Measurements from ENCODE around the gene ZBED2. TPM values are rescaled to one million over a fixed set of nuclear protein-coding genes. Genes with fewer than 3 reads are reported as not detected.

Gene ZBED2
- polyA plus RNA-seq, 1 of the 3 experiments (the other 2 are of a cell fraction), result 0.76 TPM

DNA sequence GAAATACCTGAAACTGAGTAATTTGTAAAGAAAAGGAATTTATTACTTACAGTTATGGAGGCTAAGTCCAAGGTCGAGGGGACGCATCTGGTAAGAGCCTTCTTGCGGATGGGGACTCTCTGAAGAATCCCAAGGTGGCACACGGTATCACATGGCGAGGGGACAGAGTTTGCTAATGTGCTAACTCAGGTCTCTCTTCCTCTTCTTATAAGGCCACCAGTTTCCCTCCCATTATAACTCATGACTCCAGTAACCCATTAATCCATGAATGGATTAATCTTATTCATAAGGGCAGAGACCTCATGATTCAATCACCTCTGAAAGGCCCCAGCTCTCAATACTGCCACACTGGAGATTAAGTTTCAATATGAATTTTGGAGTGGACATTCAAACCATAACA is 15.7 kb downstream of the ZBED2 start:
- TF ChIP-seq ELF1 (IDR thresholded peaks at IDR 0.05) (no peak), MXI1 (IDR thresholded peaks at IDR 0.05; ENCODE audit: low read depth, low read length) (no peak), SIN3A (IDR thresholded peaks at IDR 0.05; ENCODE audit: borderline replicate concordance, low read depth, low read length) (no peak)
- TF ChIP-seq, protein P1, sequence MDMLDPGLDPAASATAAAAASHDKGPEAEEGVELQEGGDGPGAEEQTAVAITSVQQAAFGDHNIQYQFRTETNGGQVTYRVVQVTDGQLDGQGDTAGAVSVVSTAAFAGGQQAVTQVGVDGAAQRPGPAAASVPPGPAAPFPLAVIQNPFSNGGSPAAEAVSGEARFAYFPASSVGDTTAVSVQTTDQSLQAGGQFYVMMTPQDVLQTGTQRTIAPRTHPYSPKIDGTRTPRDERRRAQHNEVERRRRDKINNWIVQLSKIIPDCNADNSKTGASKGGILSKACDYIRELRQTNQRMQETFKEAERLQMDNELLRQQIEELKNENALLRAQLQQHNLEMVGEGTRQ (IDR thresholded peaks at IDR 0.05; ENCODE audit: borderline replicate concordance, low read depth, low read length), result no peak
- Histone ChIP-seq H3K79me2 (ENCODE audit: insufficient read depth) (no peaks in the 10 kb centered on the region), H3K4me1 (ENCODE audit: control insufficient read depth in 1 of 2, insufficient read depth in 2 of 2, low read depth in 1 of 2, low read length in 1 of 2) (peaks cover 0 to 20% of the 10 kb centered on the region in 2 experiments; a peak in 1 of 4 replicates), H3K36me3 (replicated peaks in 1 of 2; ENCODE audit: control insufficient read depth in 1 of 2, insufficient read depth in 2 of 2, low read length in 1 of 2) (no peaks in the 10 kb centered on the region), H3K27me3 (ENCODE audit: insufficient read depth) (no peaks in the 10 kb centered on the region), H3K9me2 (no peaks in the 10 kb centered on the region), H3K27ac (ENCODE audit: low read depth in 2 of 2, low read length in 1 of 2) (no peak overlapping the region), H3K4me2 (no peak overlapping the region), H3K9me3 (no peaks in the 10 kb centered on the region), H3K9ac (no peak overlapping the region), H3F3A (replicated peaks; ENCODE audit: insufficient read depth) (peaks cover 23% of the 10 kb centered on the region), H3K4me3 (ENCODE audit: low read depth in 2 of 2, low read length in 1 of 2) (no peak overlapping the region), H2AFZ (ENCODE audit: low read depth) (no peak overlapping the region), H4K20me1 (ENCODE audit: insufficient read depth) (no peaks in the 10 kb centered on the region)
- no peak for DNase-seq
- ChIA-PET POLR2A (no interaction called here), CTCF (no interaction called here)
- 94% methylated on average over 5 of the region's 5 CpGs for WGBS (ENCODE audit: low lambda C conversion rate)

DNA sequence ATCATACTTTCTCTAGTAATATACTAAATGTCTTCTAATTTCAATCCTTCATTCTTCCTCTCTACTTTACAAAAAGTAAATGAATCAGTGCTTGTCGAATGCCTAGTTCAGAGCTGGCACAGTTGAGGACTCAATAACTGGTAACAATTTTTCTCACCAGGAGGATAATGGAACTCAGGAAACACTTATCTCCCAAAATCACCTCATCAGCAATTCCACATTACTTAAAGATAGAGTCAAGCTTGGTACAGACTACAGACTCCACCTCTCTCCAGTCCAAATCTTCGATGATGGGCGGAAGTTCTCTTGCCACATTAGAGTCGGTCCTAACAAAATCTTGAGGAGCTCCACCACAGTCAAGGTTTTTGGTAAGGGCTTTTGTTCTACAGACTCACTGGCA is 16.3 kb downstream of the ZBED2 start:
- H3K9ac ChIP-seq, result no peak overlapping the region
- H3K36me3 ChIP-seq (replicated peaks in 1 of 2; ENCODE audit: control insufficient read depth in 1 of 2, insufficient read depth in 2 of 2, low read length in 1 of 2), result no peaks in the 10 kb centered on the region
- no peak overlapping the region for H3K4me3 ChIP-seq (ENCODE audit: low read depth in 2 of 2, low read length in 1 of 2)
- no peak for DNase-seq
- no peaks in the 10 kb centered on the region for H3K27me3 ChIP-seq (ENCODE audit: insufficient read depth)
- TF ChIP-seq PBX3 (IDR thresholded peaks at IDR 0.05) (no peak), RCOR1 (IDR thresholded peaks at IDR 0.05; ENCODE audit: low read length) (no peak), FOXJ3 (CRISPR knock-in tag; IDR thresholded peaks at IDR 0.05) (no peak), GATA2 (CRISPR knock-in tag; IDR thresholded peaks at IDR 0.05) (no peak), MAX (IDR thresholded peaks at IDR 0.05; ENCODE audit: low read depth) (no peak), SIN3A (IDR thresholded peaks at IDR 0.05; ENCODE audit: borderline replicate concordance, low read depth, low read length) (no peak), MEF2A (IDR thresholded peaks at IDR 0.05; ENCODE audit: borderline replicate concordance, low read depth) (no peak)
- H3K79me2 ChIP-seq (ENCODE audit: insufficient read depth), result no peaks in the 10 kb centered on the region
- no peak overlapping the region for H3K4me2 ChIP-seq
- no peak overlapping the region for H2AFZ ChIP-seq (ENCODE audit: low read depth)
- CTCF ChIA-PET, result interaction anchor here (1.4 to 1.6 kb wide), 3 partner anchors 10 to 464 kb away, joined by 3 to 4 read pairs (median 3); no protein-coding TSS in a partner anchor
- peaks cover 23% of the 10 kb centered on the region for H3F3A ChIP-seq (replicated peaks; ENCODE audit: insufficient read depth)
- no peaks in the 10 kb centered on the region for H3K9me3 ChIP-seq
- H3K9me2 ChIP-seq, result no peaks in the 10 kb centered on the region
- peaks cover 0 to 20% of the 10 kb centered on the region in 2 experiments; a peak in 1 of 4 replicates for H3K4me1 ChIP-seq (ENCODE audit: control insufficient read depth in 1 of 2, insufficient read depth in 2 of 2, low read depth in 1 of 2, low read length in 1 of 2)
- H3K27ac ChIP-seq (ENCODE audit: low read depth in 2 of 2, low read length in 1 of 2), result no peak overlapping the region
- WGBS (ENCODE audit: low lambda C conversion rate), result 97% methylated on average over 4 of the region's 4 CpGs
- no peaks in the 10 kb centered on the region for H4K20me1 ChIP-seq (ENCODE audit: insufficient read depth)
- POLR2A ChIA-PET, result no interaction called here

All from SK-N-SH (cell line).